IPS-NIHi11 (cell line): Measurements from ENCODE around the gene ATP5ME.
"Not testable (repeated sequence)": the region's sequence is repeated elsewhere in the genome, so short reads cannot be mapped to it uniquely, and the experiment has no call there.

Source experiments
- DNase-seq: peaks from one replicate; pipeline ENCODE4 v3.0.0; 2012; ENCODE audit warnings: mixed read lengths, low spot score

ATP5ME gene

GRCh38 chr4:635066-635835 is 38.8 kb downstream of the ATP5ME start:
- not testable (repeated sequence) for DNase-seq

GRCh38 chr4:634599-634985 is 39.5 kb downstream of the ATP5ME start:
- no peak for DNase-seq

- no peak for DNase-seq
Measured at GRCh38 chr4:633976-634598, 40.0 kb downstream of the ATP5ME start.

- no peak for DNase-seq
Measured at GRCh38 chr4:633406-633805, 40.7 kb downstream of the ATP5ME start.

- DNase-seq: no peak
Measured at GRCh38 chr4:632926-633325, 41.1 kb downstream of the ATP5ME start.

GRCh38 chr4:632196-632790 is 41.8 kb downstream of the ATP5ME start:
- DNase-seq: no peak

GRCh38 chr4:630656-631055 is 43.4 kb downstream of the ATP5ME start:
- no peak for DNase-seq

- DNase-seq: peak; percentile 21
Measured at GRCh38 chr4:629915-630641, 44.0 kb downstream of the ATP5ME start.

- DNase-seq: no peak
Measured at GRCh38 chr4:629636-629914, 44.5 kb downstream of the ATP5ME start.

GRCh38 chr4:628821-629635 is 45.0 kb downstream of the ATP5ME start:
- DNase-seq: peak; percentile 16

- no peak for DNase-seq
Measured at GRCh38 chr4:628311-628741, 45.8 kb downstream of the ATP5ME start.

- DNase-seq: no peak
Measured at GRCh38 chr4:627347-628125, 46.5 kb downstream of the ATP5ME start.

GRCh38 chr4:626201-627091 is 47.6 kb downstream of the ATP5ME start:
- peak; percentile 17 for DNase-seq

GRCh38 chr4:625631-626161 is 48.4 kb downstream of the ATP5ME start:
- DNase-seq: no peak

GRCh38 chr4:624705-625590 is 49.1 kb downstream of the ATP5ME start, which contains the start of gene PDE6B:
Gene PDE6B (plus strand): TSS chr4:625573. CDS start chr4:625627, 54 bp downstream.
- peak; percentile 74 for DNase-seq

GRCh38 chr4:623914-624566 is 50.0 kb downstream of the ATP5ME start:
- no peak for DNase-seq

- DNase-seq: no peak
Measured at GRCh38 chr4:622996-623913, 50.8 kb downstream of the ATP5ME start.
